ENCODE data around the gene HSD17B11.
"Not testable (repeated sequence)": the region's sequence is repeated elsewhere in the genome, so short reads cannot be mapped to it uniquely, and the experiment has no call there.

The HSD17B11 gene

GRCh38 chr4:87310691-87311335, 80.2 kb downstream of the HSD17B11 start:
- in situ Hi-C loops (cut with MboI; ENCODE audit: low sequenced_read_pairs), result no loop called here

- in situ Hi-C loops (cut with MboI; ENCODE audit: low sequenced_read_pairs), result no loop called here
Observed at GRCh38 chr4:87309625-87310024, 81.4 kb downstream of the HSD17B11 start.

GRCh38 chr4:87306056-87306455, 84.9 kb downstream of the HSD17B11 start:
- in situ Hi-C loops (cut with MboI; ENCODE audit: low sequenced_read_pairs), result no loop called here

GRCh38 chr4:87305562-87305961, 85.4 kb downstream of the HSD17B11 start:
- in situ Hi-C loops (cut with MboI; ENCODE audit: low sequenced_read_pairs), result no loop called here

GRCh38 chr4:87304745-87305432, 86.1 kb downstream of the HSD17B11 start:
- in situ Hi-C loops (cut with MboI; ENCODE audit: low sequenced_read_pairs), result no loop called here

- in situ Hi-C loops (cut with MboI; ENCODE audit: low sequenced_read_pairs), result no loop called here
Observed at GRCh38 chr4:87299898-87300297, 91.1 kb downstream of the HSD17B11 start.

- in situ Hi-C loops (cut with MboI; ENCODE audit: low sequenced_read_pairs), result no loop called here
Observed at GRCh38 chr4:87298362-87298761, 92.6 kb downstream of the HSD17B11 start.

GRCh38 chr4:87294911-87295310, 96.1 kb downstream of the HSD17B11 start:
- in situ Hi-C loops (cut with MboI; ENCODE audit: low sequenced_read_pairs), result not testable (repeated sequence)

- in situ Hi-C loops (cut with MboI; ENCODE audit: low sequenced_read_pairs), result not testable (repeated sequence)
Observed at GRCh38 chr4:87293889-87294288, 97.1 kb downstream of the HSD17B11 start.

GRCh38 chr4:87286970-87287369, 104.0 kb downstream of the HSD17B11 start:
- in situ Hi-C loops (cut with MboI; ENCODE audit: low sequenced_read_pairs), result no loop called here

Data from HL-60/S4 (cell line).